K562 (cell line): Measurements from ENCODE around the gene AGPAT3. TPM values are rescaled to one million over a fixed set of nuclear protein-coding genes. Genes with fewer than 3 reads are reported as not detected.
A peak's percentile ranks its signal among the peaks of the same experiment; 100 is the strongest.

Experiments used
- ATAC-seq: fragments of 200-7000 bp; cut with Tn5 transposase; 3 replicates; pipeline ENCODE4 v1.9.1; 2020; ENCODE audit warnings: moderate library complexity
- BruUV-seq: library from RNA; stranded (reverse); fragments of 400-500 nt; replicated peaks from 2 replicates; lab custom pipeline; 2021; lab: Mats Ljungman, UMichigan
- CTCF ChIA-PET: fragments of 300-600 bp; formaldehyde crosslinking; extraction: SDS; loops from one replicate; lab custom pipeline; 2021; ENCODE audit warnings: low intra/inter-chr PET ratio; lab: Yijun Ruan, JAX
- POLR2A ChIA-PET: fragments of 300-600, 350-650 bp; sonication (Branson Sonifier 250); formaldehyde crosslinking; extraction: SDS; loops from one replicate; lab custom pipeline; 2021; ENCODE audit warnings: antibody characterized with exemption, inconsistent platforms; lab: Yijun Ruan, JAX
- DNase-seq, 4 experiments: peaks; one replicate each; pipeline versions ENCODE4 v3.0.0 to v3.0.0-alpha.2; 2011 to 2018; ENCODE audit warnings: low spot score in 3 of 4, mixed read lengths in 3 of 4; ENCODE audit errors: extremely low read depth in 1 of 4
- FAIRE-seq: peaks from 2 replicates; lab custom pipeline; 2011; peaks lifted over from hg19 to GRCh38; lab: Jason Lieb, UNC
- H2AFZ ChIP-seq: 2 replicates; pipeline ENCODE4 v1.6.0; 2011; ENCODE audit warnings: low read depth, low read length, control low read depth, inconsistent platforms
- H3K27ac ChIP-seq: fragments of 200-600 bp; 3 replicates; pipeline ENCODE4 v1.8.0; 2011; ENCODE audit warnings: low read depth, mild to moderate bottlenecking, control low read depth, inconsistent platforms, low read length, moderate library complexity, mixed read lengths; ENCODE audit errors: extremely low read depth
- H3K27me3 ChIP-seq, 2 experiments: fragments of 300-600 bp in 1 of 2; 2 replicates in 1 of 2; 3 replicates in 1 of 2; pipeline versions ENCODE4 v1.6.0 to v1.8.0; 2011; ENCODE audit warnings: inconsistent platforms in 2 of 2, low read length in 2 of 2, mild to moderate bottlenecking in 1 of 2, mixed read lengths in 1 of 2, moderate library complexity in 1 of 2; ENCODE audit not compliant: control insufficient read depth in 2 of 2, insufficient read depth in 2 of 2
- H3K36me3 ChIP-seq: fragments of 300-600 bp; 3 replicates; pipeline ENCODE4 v1.8.0; 2011; ENCODE audit warnings: mild to moderate bottlenecking, low read length, inconsistent platforms; ENCODE audit not compliant: control insufficient read depth, insufficient read depth
- H3K4me1 ChIP-seq, 2 experiments: fragments of 200-600 bp in 1 of 2; replicated peaks in 1 of 2; 2 replicates in 1 of 2; 3 replicates in 1 of 2; pipeline versions ENCODE4 v1.5.1 to v1.8.0; 2011; ENCODE audit warnings: inconsistent platforms in 2 of 2, low read length in 2 of 2, mild to moderate bottlenecking in 1 of 2, mixed read lengths in 1 of 2, moderate library complexity in 1 of 2; ENCODE audit not compliant: control insufficient read depth in 2 of 2, insufficient read depth in 2 of 2
- H3K4me2 ChIP-seq: 2 replicates; pipeline ENCODE4 v1.6.1; 2011; ENCODE audit warnings: low read length, control low read depth, inconsistent platforms, mixed read lengths; ENCODE audit not compliant: insufficient read depth
- H3K4me3 ChIP-seq: fragments of 200-600 bp; sonication (generic), shearing (Covaris generic); 2 replicates; pipeline ENCODE4 v1.5.1; 2016; ENCODE audit warnings: control low read depth, inconsistent platforms
- H3K79me2 ChIP-seq: fragments of 200-600 bp; 3 replicates; pipeline ENCODE4 v1.8.0; 2011; ENCODE audit warnings: low read length, inconsistent platforms; ENCODE audit not compliant: control insufficient read depth, insufficient read depth
- H3K9ac ChIP-seq, 2 experiments: 2 replicates each; pipeline versions ENCODE4 v1.6.0 to v1.6.1; 2011; ENCODE audit warnings: low read depth in 2 of 2, low read length in 2 of 2, control low read depth in 1 of 2, inconsistent platforms in 1 of 2, mild to moderate bottlenecking in 1 of 2, mixed read lengths in 1 of 2; ENCODE audit not compliant: insufficient read depth in 1 of 2
- H3K9me1 ChIP-seq: one replicate; pipeline ENCODE4 v1.6.0; 2011; ENCODE audit warnings: inconsistent platforms, mild to moderate bottlenecking, low read length, moderate library complexity; ENCODE audit not compliant: control insufficient read depth, insufficient read depth
- H3K9me3 ChIP-seq: replicated peaks from 2 replicates; pipeline ENCODE4 v1.5.1; 2011; ENCODE audit warnings: low read depth, low read length, inconsistent platforms; ENCODE audit not compliant: control insufficient read depth, insufficient read depth
- H4K20me1 ChIP-seq: replicated peaks from 2 replicates; pipeline ENCODE4 v1.6.1; 2011; ENCODE audit warnings: low read length, inconsistent platforms, mixed read lengths; ENCODE audit not compliant: control insufficient read depth, insufficient read depth
- BDP1 ChIP-seq: IDR thresholded peaks from 3 replicates; pipeline ENCODE4 v1.6.1; 2011; ENCODE audit not compliant: insufficient read length, insufficient read depth
- BRD4 ChIP-seq: fragments of 200-600 bp; sonication (generic); IDR thresholded peaks from 2 replicates; pipeline ENCODE4 v1.6.1; 2017; ENCODE audit warnings: inconsistent platforms
- EGR1 ChIP-seq: fragments of 450-650 bp; conservative IDR thresholded peaks from 2 replicates; pipeline ENCODE4 v1.6.1; 2017; ENCODE audit warnings: mild to moderate bottlenecking
- EWSR1 ChIP-seq: fragments of 450-650 bp; IDR thresholded peaks from 2 replicates; pipeline ENCODE4 v1.6.1; 2018; ENCODE audit warnings: borderline replicate concordance, mild to moderate bottlenecking, low read depth, moderate library complexity; ENCODE audit not compliant: partially characterized antibody
- KLF16 ChIP-seq: IDR thresholded peaks from 2 replicates; pipeline ENCODE4 v1.6.1; 2016; ENCODE audit warnings: antibody characterized with exemption
- MAZ ChIP-seq, 2 experiments: fragments of 450-650 bp in 1 of 2; sonication (generic) in 1 of 2; formaldehyde crosslinking; IDR thresholded peaks in 1 of 2; conservative IDR thresholded peaks in 1 of 2; 2 replicates each; pipeline versions ENCODE4 v1.4.0 to v1.5.0; 2020; ENCODE audit warnings: mild to moderate bottlenecking in 1 of 2, missing genetic modification reagents in 1 of 2
- NKRF ChIP-seq: fragments of 450-650 bp; IDR thresholded peaks from 2 replicates; pipeline ENCODE4 v1.6.1; 2016; ENCODE audit warnings: borderline replicate concordance
- NONO ChIP-seq, 2 experiments: fragments of 200-400 bp in 1 of 2; fragments of 450-650 bp in 1 of 2; formaldehyde crosslinking in 1 of 2; IDR thresholded peaks; 2 replicates each; pipeline ENCODE4 v1.6.1; 2017; ENCODE audit warnings: low read depth in 2 of 2, mild to moderate bottlenecking in 2 of 2, moderate library complexity in 2 of 2, low read length in 1 of 2
- NR2C2 ChIP-seq, 2 experiments: fragments of 200-800 bp in 1 of 2; sonication (Bioruptor generic) in 1 of 2; sonication (generic) in 1 of 2; formaldehyde crosslinking in 1 of 2; IDR thresholded peaks; 2 replicates each; pipeline versions ENCODE4 v1.6.1 to v1.8.0; 2016 to 2022; ENCODE audit warnings: mild to moderate bottlenecking in 1 of 2, missing compliant biosample characterization in 1 of 2, missing genetic modification characterization in 1 of 2, missing genetic modification reagents in 1 of 2
- NR2F6 ChIP-seq: fragments of 450-650 bp; formaldehyde crosslinking; IDR thresholded peaks from 2 replicates; pipeline ENCODE4 v1.4.0; 2020; ENCODE audit warnings: mild to moderate bottlenecking
- POLR2G ChIP-seq: fragments of 200-400 bp; formaldehyde crosslinking; IDR thresholded peaks from 2 replicates; pipeline ENCODE4 v1.6.1; 2017; ENCODE audit warnings: low read depth, mild to moderate bottlenecking, antibody characterized with exemption, low read length, moderate library complexity
- RB1 ChIP-seq: fragments of 450-650 bp; IDR thresholded peaks from 2 replicates; pipeline ENCODE4 v1.6.1; 2017; ENCODE audit warnings: low read depth, mild to moderate bottlenecking
- RBBP5 ChIP-seq: fragments of 200-600 bp; sonication (generic); IDR thresholded peaks from 2 replicates; pipeline ENCODE4 v1.6.1; 2012; ENCODE audit warnings: borderline replicate concordance, mild to moderate bottlenecking, low read length, control low read depth, inconsistent platforms; ENCODE audit not compliant: insufficient read depth, poor library complexity, severe bottlenecking
- SAFB ChIP-seq: fragments of 200-400 bp; formaldehyde crosslinking; IDR thresholded peaks from 2 replicates; pipeline ENCODE4 v1.6.1; 2017; ENCODE audit warnings: low read depth, low read length, borderline replicate concordance
- SIN3B ChIP-seq: fragments of 450-650 bp; IDR thresholded peaks from 2 replicates; pipeline ENCODE4 v1.6.1; 2017; ENCODE audit warnings: low read depth, mild to moderate bottlenecking, moderate library complexity
- STAG1 ChIP-seq: sonication (generic); formaldehyde crosslinking; IDR thresholded peaks from 2 replicates; pipeline ENCODE4 v1.5.0; 2020; ENCODE audit warnings: missing genetic modification reagents, borderline replicate concordance
- TAL1 ChIP-seq: fragments of 450-650 bp; IDR thresholded peaks from 2 replicates; pipeline ENCODE4 v1.6.1; 2016; ENCODE audit warnings: mild to moderate bottlenecking
- ZNF212 ChIP-seq: fragments of 450-650 bp; formaldehyde crosslinking; IDR thresholded peaks from 2 replicates; pipeline ENCODE4 v1.4.0; 2020; ENCODE audit warnings: mild to moderate bottlenecking
- ZNF224 ChIP-seq: sonication (generic); formaldehyde crosslinking; IDR thresholded peaks from 2 replicates; pipeline ENCODE4 v1.8.0; 2022; ENCODE audit warnings: mild to moderate bottlenecking, missing genetic modification reagents
- ZNF24 ChIP-seq: fragments of 450-650 bp; IDR thresholded peaks from 2 replicates; pipeline ENCODE4 v1.6.1; 2016
- ZNF316 ChIP-seq: fragments of 450-650 bp; IDR thresholded peaks from 2 replicates; pipeline ENCODE4 v1.6.1; 2016
- ZNF75A ChIP-seq: fragments of 450-650 bp; formaldehyde crosslinking; IDR thresholded peaks from 2 replicates; pipeline ENCODE4 v1.4.0; 2020; ENCODE audit warnings: mild to moderate bottlenecking
- WGBS: fragments of 100-300 bp; shearing (Covaris generic); methylation state at CpG from one replicate; pipeline ENCODE4 v1.1.6; 2016; ENCODE audit warnings: low coverage, mixed read lengths; ENCODE audit not compliant: insufficient coverage; ENCODE audit errors: missing lambda C conversion rate; 5-methylcytosine and 5-hydroxymethylcytosine counted together
- in situ Hi-C: fragments of 300-500 bp; cut with MboI; formaldehyde crosslinking; loops from 4 replicates; pipeline ENCODE4 v1.15.0; 2018; ENCODE audit warnings: inconsistent platforms, mixed read lengths
- intact Hi-C: fragments of 100-400 bp; cut with micrococcal nuclease; formaldehyde crosslinking; loops from 2 replicates; pipeline ENCODE4 v1.14.2; 2022
- polyA plus RNA-seq, 8 experiments: library from polyadenylated mRNA; depleted of rRNA in 4 of 8; stranded (reverse) in 5 of 8; unstranded in 3 of 8; fragments of >200 nt; fragmentation: Nextera tagmentation in 2 of 8; fragmentation: Illumina TruSeq in 1 of 8; extraction: Ambion mirVana in 2 of 8; extraction: Trizol in 1 of 8; gene quantifications; 2 replicates each; pipeline versions ENCODE4 v1.2.1 to v1.2.3, GENCODE V29; 2011 to 2014; ENCODE audit warnings: inconsistent platforms in 1 of 8, missing spikeins in 1 of 8
- total RNA-seq, 7 experiments: library from RNA; depleted of rRNA in 6 of 7; stranded (reverse); fragments of >200 nt in 6 of 7; fragmentation: Illumina TruSeq in 2 of 7; extraction: Trizol in 2 of 7; gene quantifications; 2 replicates each; pipeline versions ENCODE4 v1.2.1 to v1.2.3, GENCODE V29; 2011 to 2021; ENCODE audit warnings: low replicate concordance in 1 of 7

Gene AGPAT3
- total and polyA plus RNA-seq, 9 of the 15 experiments (the other 6 are each of a cell fraction or from before 2014, with no cell fraction given), result 1.5 to 88.4 (median 35.7) TPM

GRCh38 chr21:43865540-43866259 is 677 bp downstream of the AGPAT3 start:
- DNase-seq (peak; percentile 65 to 86 (median 82)), FAIRE-seq (no peak), ATAC-seq (peak; percentile 69)
- in situ Hi-C loops, result no loop called here
- Histone ChIP-seq H3K27ac (peak overlapping the region; percentile 90), H3K9me1 (no peaks in the 10 kb centered on the region), H3K4me2 (peak overlapping the region; percentile 86), H2AFZ (peak overlapping the region; percentile 48; the same call in 1 of the 2 replicates), H3K36me3 (peaks cover 39% of the 10 kb centered on the region), H3K9ac (peak overlapping the region; percentile 86 to 97), H4K20me1 (no peaks in the 10 kb centered on the region), H3K27me3 (no peaks in the 10 kb centered on the region), H3K4me3 (peak overlapping the region; percentile 75), H3K4me1 (peaks cover 29 to 57% of the 10 kb centered on the region in 2 experiments), H3K9me3 (no peaks in the 10 kb centered on the region), H3K79me2 (peaks cover 59% of the 10 kb centered on the region)
- ChIA-PET POLR2A (interaction anchor here (0.6 to 1.6 kb wide), 6 partner anchors 14 to 41 kb away, joined by 3 to 6 read pairs (median 3); no protein-coding TSS in a partner anchor), CTCF (interaction anchor here (0.6 to 1.1 kb wide), 2 partner anchors 73 to 402 kb away, joined by 3 to 5 read pairs; no protein-coding TSS in a partner anchor)
- BruUV-seq, result no TSS peak
- whole genome bisulfite sequencing, result under 1% methylated on average over 19 of the region's 59 CpGs
- intact Hi-C loops, result loop anchor here (1.0 to 2.0 kb wide), 2 partner anchors 19 to 73 kb away; no protein-coding TSS in a partner anchor
- TF ChIP-seq NONO (IDR thresholded peaks at IDR 0.05; ENCODE audit: low read depth in 2 of 2, low read length in 1 of 2), result peak; percentile 45 to 71; a peak in 2 of 4 replicates
- no peak for TF ChIP-seq NR2C2 (CRISPR knock-in tag; IDR thresholded peaks at IDR 0.05)
- TF ChIP-seq NR2C2 (tag; IDR thresholded peaks at IDR 0.05), result peak; percentile 54; the same call in 1 of the 2 replicates
- TF ChIP-seq NKRF, result no peak
- TF ChIP-seq SAFB, result peak; percentile 67
- no peak for TF ChIP-seq ZNF316
- no peak for TF ChIP-seq BDP1
- peak; percentile 65 to 71 for TF ChIP-seq MAZ (CRISPR knock-in tag; conservative IDR thresholded peaks at IDR 0.05 in 1 of 2, IDR thresholded peaks at IDR 0.05 in 1 of 2)
- no peak for TF ChIP-seq ZNF75A (CRISPR knock-in tag)
- TF ChIP-seq RBBP5, result peak; percentile 93
- TF ChIP-seq STAG1, result no peak
- no peak for TF ChIP-seq ZNF224 (CRISPR knock-in tag)
- TF ChIP-seq EGR1, result no peak; the same call in 1 of the 2 replicates
- TF ChIP-seq SIN3B, result peak; percentile 49; the same call in 1 of the 2 replicates
- TF ChIP-seq ZNF24, result peak; percentile 59; the same call in 1 of the 2 replicates
- TF ChIP-seq EWSR1, result no peak
- 0 out of 2 replicates have a peak, but pooled peaks have one; percentile 46 for TF ChIP-seq RB1
- no peak for TF ChIP-seq ZNF212 (CRISPR knock-in tag)
- no peak for TF ChIP-seq NR2F6 (CRISPR knock-in tag)
- no peak for TF ChIP-seq KLF16
- peak; percentile 45; the same call in 1 of the 2 replicates for TF ChIP-seq BRD4
- no peak for TF ChIP-seq TAL1
- peak; percentile 81 for TF ChIP-seq POLR2G
